Inflammatory macrophage treated with lipopolysaccharide for 1 hour (primary cell): ENCODE results near the gene ZBTB48.
"Not testable (repeated sequence)": the region's sequence is repeated elsewhere in the genome, so short reads cannot be mapped to it uniquely, and the experiment has no call there.

ENCODE experiments used
- DNase-seq, 2 donors: peaks; one replicate each; pipeline ENCODE4 v3.0.0-alpha.2; 2020 to 2022

The ZBTB48 gene

DNA sequence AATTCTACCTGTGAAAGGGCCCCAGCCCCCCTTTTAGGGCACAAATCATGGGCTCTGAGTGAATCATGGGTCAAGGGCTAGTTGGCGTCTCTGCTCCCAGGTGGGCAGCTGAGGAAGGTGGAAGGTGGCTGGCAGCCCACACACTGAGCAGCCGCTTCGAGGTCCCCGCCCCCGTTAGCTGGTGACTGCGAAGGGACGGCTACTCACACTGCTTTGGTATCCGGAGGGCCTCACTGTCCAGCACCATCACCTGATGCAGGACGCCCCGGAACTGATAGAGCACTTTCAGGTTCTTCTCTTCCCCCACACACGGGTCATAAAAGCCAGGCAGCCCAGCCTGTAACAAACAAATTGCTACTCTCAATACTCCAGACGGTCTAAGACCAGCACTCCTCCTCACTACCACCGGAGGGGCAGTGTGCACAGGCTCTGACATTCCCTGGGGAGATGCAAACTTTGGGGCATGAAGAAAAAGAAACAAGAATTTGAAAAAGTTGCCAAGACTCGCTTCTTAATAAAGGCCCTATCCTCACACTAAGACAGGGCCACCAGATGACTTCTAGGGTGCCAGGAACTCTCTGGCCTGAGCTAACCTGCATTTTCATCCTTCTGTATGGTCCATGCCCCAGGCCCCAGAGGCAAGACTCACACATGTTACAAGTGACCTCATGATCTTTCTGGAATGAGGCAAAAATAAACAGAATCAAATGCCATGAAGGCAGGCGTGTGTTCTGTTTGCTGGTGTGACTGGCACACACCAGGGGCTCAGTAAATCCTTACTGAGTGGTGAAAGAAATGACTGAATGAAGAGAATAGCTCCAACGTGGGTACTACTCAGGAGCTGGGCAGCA lies 56.3 kb downstream of the ZBTB48 start:
- no peak for DNase-seq

DNA sequence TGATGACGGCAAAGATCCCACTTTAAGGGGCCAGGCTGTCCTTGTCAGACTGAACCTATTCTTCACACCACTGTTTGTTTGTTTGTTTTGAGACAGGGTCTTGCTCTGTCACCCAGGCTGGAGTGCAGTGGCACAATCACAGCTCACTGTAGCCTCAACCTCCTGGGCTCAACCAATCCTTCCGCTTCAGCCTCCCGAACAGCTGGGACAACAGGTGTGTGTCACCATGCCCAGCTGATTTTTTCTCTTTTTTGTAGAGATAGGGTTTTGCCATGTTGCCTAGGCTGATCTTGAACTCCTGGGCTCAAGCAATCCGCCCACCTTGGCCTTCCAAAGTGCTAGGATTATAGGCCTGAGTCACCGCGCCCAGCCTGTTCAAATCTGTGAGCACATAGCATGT lies 57.0 kb downstream of the ZBTB48 start:
- DNase-seq = not testable (repeated sequence)

- no peak for DNase-seq
These were observed 58.0 kb downstream of the ZBTB48 start for GRCh38 chr1:6637770-6638169.

DNA sequence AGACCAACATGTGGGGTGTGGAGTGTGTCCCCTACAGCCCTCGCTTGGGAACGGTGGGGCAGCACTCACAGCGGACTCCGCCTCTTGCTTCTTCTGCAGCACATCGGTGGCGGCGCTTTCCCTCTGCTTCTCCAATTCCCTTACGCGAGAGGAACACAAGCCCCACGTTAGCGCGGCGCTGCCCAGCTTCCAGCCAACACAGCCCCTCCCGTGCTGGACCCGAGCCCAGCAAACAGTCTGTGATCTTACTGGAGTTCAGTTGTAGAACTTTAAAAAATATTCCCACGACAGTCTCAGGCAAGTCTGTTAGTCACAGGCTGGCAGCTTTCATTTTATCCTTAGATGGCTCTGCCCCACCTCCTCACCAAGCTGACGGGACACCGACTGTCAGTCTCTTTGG lies 58.4 kb downstream of the ZBTB48 start:
- no peak for DNase-seq
